PC-3 (cell line): ENCODE data around the gene KNCN. TPM values are rescaled to one million over a fixed set of nuclear protein-coding genes. Genes with fewer than 3 reads are reported as not detected.

Experiments
- ATAC-seq: fragments of 200-7000 bp; cut with Tn5 transposase; 2 replicates; pipeline ENCODE4 v1.9.1; 2020; ENCODE audit warnings: mild to moderate bottlenecking, moderate library complexity
- BruUV-seq: library from RNA; stranded (reverse); fragments of 400-500 nt; replicated peaks from 2 replicates; lab custom pipeline; 2021; lab: Mats Ljungman, UMichigan
- CTCF ChIA-PET: fragments of 300-600 bp; sonication (Branson Sonifier 250); formaldehyde crosslinking; loops from one replicate; lab custom pipeline; 2022; ENCODE audit warnings: antibody characterized with exemption; lab: Charles Lee
- POLR2A ChIA-PET: fragments of 300-600 bp; sonication (Branson Sonifier 250); formaldehyde crosslinking; loops from one replicate; lab custom pipeline; 2022; ENCODE audit warnings: antibody characterized with exemption; ENCODE audit not compliant: unreplicated experiment; lab: Charles Lee
- DNase-seq: peaks from one replicate; pipeline ENCODE4 v3.0.0-alpha.2; 2015
- H2AFZ ChIP-seq: fragments of 300-600 bp; sonication (generic); 2 replicates; pipeline ENCODE4 v1.6.0; 2016; ENCODE audit warnings: antibody characterized with exemption, low read length
- H3F3A ChIP-seq: fragments of 300-600 bp; sonication (generic); one replicate; pipeline ENCODE4 v1.6.0; 2017; ENCODE audit warnings: antibody characterized with exemption, low read length, control low read depth, mild to moderate bottlenecking; ENCODE audit not compliant: unreplicated experiment
- H3K27ac ChIP-seq: fragments of 300-600 bp; sonication (generic); 2 replicates; pipeline ENCODE4 v1.5.1; 2016; ENCODE audit warnings: mild to moderate bottlenecking, low read length
- H3K27me3 ChIP-seq: fragments of 300-600 bp; sonication (generic); 2 replicates; pipeline ENCODE4 v1.6.1; 2016; ENCODE audit warnings: low read length, mixed read lengths
- H3K36me3 ChIP-seq: fragments of 300-600 bp; sonication (generic); 2 replicates; pipeline ENCODE4 v1.6.1; 2016; ENCODE audit warnings: low read depth, mixed run types, low read length, mixed read lengths
- H3K4me1 ChIP-seq: fragments of 300-600 bp; sonication (generic); 2 replicates; pipeline ENCODE4 v1.5.1; 2016; ENCODE audit warnings: low read length; ENCODE audit not compliant: insufficient read depth
- H3K4me2 ChIP-seq: fragments of 300-600 bp; sonication (generic); 2 replicates; pipeline ENCODE4 v1.6.0; 2016; ENCODE audit warnings: low read length
- H3K4me3 ChIP-seq: fragments of 300-600 bp; sonication (generic); 2 replicates; pipeline ENCODE4 v1.5.1; 2016; ENCODE audit warnings: mild to moderate bottlenecking, low read length, mixed read lengths
- H3K79me2 ChIP-seq: fragments of 300-600 bp; sonication (generic); 2 replicates; pipeline ENCODE4 v1.6.1; 2017; ENCODE audit warnings: low read length, mixed read lengths
- H3K9ac ChIP-seq: fragments of 300-600 bp; sonication (generic); 2 replicates; pipeline ENCODE4 v1.6.0; 2016; ENCODE audit warnings: mild to moderate bottlenecking, low read length
- H3K9me2 ChIP-seq: fragments of 300-600 bp; sonication (generic); replicated peaks from 2 replicates; pipeline ENCODE4 v1.6.1; 2016; ENCODE audit warnings: mixed run types, low read length, mixed read lengths
- H3K9me3 ChIP-seq: fragments of 300-600 bp; sonication (generic); 2 replicates; pipeline ENCODE4 v1.6.1; 2016; ENCODE audit warnings: low read length, mixed read lengths
- H4K20me1 ChIP-seq: fragments of 300-600 bp; sonication (generic); 2 replicates; pipeline ENCODE4 v1.6.1; 2016; ENCODE audit warnings: low read length, mixed read lengths
- CTCF ChIP-seq: fragments of 300-600 bp; sonication (generic); conservative IDR thresholded peaks from 2 replicates; pipeline ENCODE4 v1.5.1; 2017; ENCODE audit warnings: antibody characterized with exemption, low read depth, mild to moderate bottlenecking, low read length
- EZH2 ChIP-seq: fragments of 300-600 bp; sonication (generic); IDR thresholded peaks from one replicate; pipeline ENCODE4 v1.6.1; 2017; ENCODE audit warnings: antibody characterized with exemption, mild to moderate bottlenecking, low read length; ENCODE audit not compliant: unreplicated experiment
- EZH2phosphoT487 ChIP-seq: fragments of 300-600 bp; sonication (generic); IDR thresholded peaks from 2 replicates; pipeline ENCODE4 v1.6.1; 2018; ENCODE audit warnings: mild to moderate bottlenecking, antibody characterized with exemption, low read length, borderline replicate concordance
- intact Hi-C: fragments of 100-400 bp; cut with micrococcal nuclease; formaldehyde crosslinking; loops from 2 replicates; pipeline ENCODE4 v1.9.0; 2023
- total RNA-seq: library from RNA; depleted of rRNA; stranded (reverse); fragments of >200 nt; gene quantifications from 2 replicates; pipeline ENCODE4 v1.2.3, GENCODE V29; 2014

KNCN gene
- total RNA-seq, 1 experiment from 2014 or later, result not detected

GRCh38 chr1:46558141-46558963, 6.9 kb upstream of the KNCN start:
- DNase-seq, result no peak
- Histone ChIP-seq H3K36me3 (peaks cover 3% of the 10 kb centered on the region; the same call in 1 of the 2 replicates), H3K9me2 (no peaks in the 10 kb centered on the region), H3F3A (no peaks in the 10 kb centered on the region), H3K27me3 (no peaks in the 10 kb centered on the region), H3K9me3 (no peaks in the 10 kb centered on the region), H3K4me2 (no peak overlapping the region), H3K4me3 (no peak overlapping the region), H3K27ac (no peak overlapping the region), H3K79me2 (no peaks in the 10 kb centered on the region), H2AFZ (no peak overlapping the region), H3K4me1 (peaks cover 11% of the 10 kb centered on the region), H4K20me1 (no peaks in the 10 kb centered on the region), H3K9ac (no peak overlapping the region)
- TF ChIP-seq CTCF, result no peak
- TF ChIP-seq EZH2, result no peak
- TF ChIP-seq EZH2phosphoT487, result no peak
- CTCF ChIA-PET, result no interaction called here
- no peak for ATAC-seq
- POLR2A ChIA-PET, result interaction anchor here (0.6 kb wide), 1 partner anchor 158 kb away, joined by 7 read pairs; no protein-coding TSS in a partner anchor
- BruUV-seq, result no TSS peak
- intact Hi-C loops, result no loop called here

GRCh38 chr1:46557403-46557802, 6.0 kb upstream of the KNCN start:
- POLR2A ChIA-PET, result no interaction called here

More at GRCh38 chr1:46557403-46557802, 6.0 kb upstream of the KNCN start:
- H3K36me3 ChIP-seq, result peaks cover 3% of the 10 kb centered on the region; the same call in 1 of the 2 replicates
- no TSS peak for BruUV-seq
- no peaks in the 10 kb centered on the region for H3K9me2 ChIP-seq
- H3K79me2 ChIP-seq, result no peaks in the 10 kb centered on the region
- ATAC-seq, result no peak
- CTCF ChIA-PET, result no interaction called here
- H3K9ac ChIP-seq, result no peak overlapping the region
- no peak overlapping the region for H3K27ac ChIP-seq
- no peak for TF ChIP-seq CTCF
- TF ChIP-seq EZH2phosphoT487, result no peak
- no peak for TF ChIP-seq EZH2
- H4K20me1 ChIP-seq, result no peaks in the 10 kb centered on the region
- no peaks in the 10 kb centered on the region for H3K27me3 ChIP-seq
- H3K4me2 ChIP-seq, result no peak overlapping the region
- H3K9me3 ChIP-seq, result no peaks in the 10 kb centered on the region
- no peak overlapping the region for H2AFZ ChIP-seq
- no peak for DNase-seq
- intact Hi-C loops, result loop anchor here (2.0 kb wide), 1 partner anchor 167 kb away; no protein-coding TSS in a partner anchor
- peaks cover 11% of the 10 kb centered on the region for H3K4me1 ChIP-seq
- H3K4me3 ChIP-seq, result no peak overlapping the region
- no peaks in the 10 kb centered on the region for H3F3A ChIP-seq
